CD4-positive, alpha-beta T cell treated with Interleukin-6 at 100 ng/mL for 8 hours (primary cell): ENCODE results near the gene ZNF845.
"Not testable (repeated sequence)": the region's sequence is repeated elsewhere in the genome, so short reads cannot be mapped to it uniquely, and the experiment has no call there.

ENCODE experiments used
- DNase-seq: peaks from one replicate; pipeline ENCODE4 v3.0.0-alpha.2; 2020; ENCODE audit warnings: mixed read lengths, low spot score

The ZNF845 gene

DNA sequence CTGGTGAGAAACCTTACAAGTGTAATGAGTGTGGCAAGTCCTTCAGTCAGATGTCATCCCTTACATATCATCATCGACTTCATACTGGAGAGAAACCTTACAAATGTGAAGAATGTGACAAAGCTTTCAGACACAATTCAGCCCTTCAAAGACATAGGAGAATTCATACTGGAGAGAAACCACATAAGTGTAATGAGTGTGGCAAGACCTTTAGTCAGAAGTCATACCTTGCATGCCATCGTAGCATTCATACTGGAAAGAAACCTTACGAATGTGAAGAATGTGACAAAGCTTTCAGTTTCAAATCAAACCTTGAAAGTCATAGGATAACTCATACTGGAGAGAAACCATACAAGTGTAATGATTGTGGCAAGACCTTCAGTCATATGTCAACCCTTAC lies 47.8 kb downstream of the ZNF845 start:
- no peak for DNase-seq

DNA sequence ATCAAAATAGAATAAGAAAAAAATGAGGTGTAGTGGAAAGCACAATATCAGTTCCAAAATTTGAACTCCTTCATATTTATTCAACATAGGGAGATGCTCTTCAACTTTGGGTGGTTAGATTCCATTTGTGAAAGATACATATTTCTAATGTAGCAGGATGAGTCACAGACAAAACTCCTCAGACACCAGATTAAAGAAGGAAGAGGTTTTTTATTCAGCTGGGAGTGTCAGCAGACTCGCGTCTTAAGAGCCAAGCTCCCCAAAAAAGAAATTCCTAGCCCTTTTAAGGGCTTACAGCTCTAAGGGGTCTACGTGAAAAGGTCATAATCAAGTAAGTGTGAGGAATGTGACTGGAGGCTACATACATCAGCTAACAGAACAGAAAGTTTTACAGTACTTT lies 54.6 kb downstream of the ZNF845 start:
- no peak for DNase-seq

DNA sequence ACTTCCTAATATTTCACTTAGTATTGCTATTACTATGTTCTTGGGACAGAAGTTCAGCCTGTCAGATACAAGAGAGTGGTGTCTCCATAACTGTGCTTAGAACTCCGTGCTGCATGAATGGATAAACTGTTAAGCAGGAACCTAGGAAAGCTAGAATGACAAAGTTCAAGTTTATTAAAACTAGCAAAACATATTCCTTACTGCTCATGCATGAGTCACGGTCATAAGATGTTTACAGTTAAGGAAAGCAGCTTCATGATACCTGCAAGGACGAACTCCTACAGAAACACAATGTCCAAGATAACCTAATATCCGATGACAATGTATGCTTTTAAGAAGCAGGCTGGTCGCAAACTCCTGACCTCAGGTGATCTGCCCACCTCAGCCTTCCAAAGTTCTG lies 55.4 kb downstream of the ZNF845 start:
- no peak for DNase-seq

DNA sequence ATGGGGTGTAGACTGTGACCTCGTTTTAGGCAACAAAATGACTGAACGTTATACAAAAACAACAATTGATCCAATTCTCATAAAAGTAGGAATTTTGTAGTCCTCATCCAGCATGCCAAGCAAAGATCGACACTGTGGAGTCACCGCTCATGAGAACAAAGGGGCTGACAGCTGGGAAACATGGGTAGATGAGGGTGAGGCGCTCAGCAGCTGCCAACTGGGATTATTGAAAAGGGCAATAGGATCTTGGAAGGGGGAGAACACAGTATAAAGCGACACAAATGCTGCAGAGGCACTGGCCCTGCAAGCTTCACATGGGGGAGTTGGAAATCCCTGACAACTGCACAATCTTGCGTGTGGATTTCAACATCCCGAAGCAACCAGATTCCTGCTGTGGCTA lies 56.0 kb downstream of the ZNF845 start:
- DNase-seq, result no peak

DNA sequence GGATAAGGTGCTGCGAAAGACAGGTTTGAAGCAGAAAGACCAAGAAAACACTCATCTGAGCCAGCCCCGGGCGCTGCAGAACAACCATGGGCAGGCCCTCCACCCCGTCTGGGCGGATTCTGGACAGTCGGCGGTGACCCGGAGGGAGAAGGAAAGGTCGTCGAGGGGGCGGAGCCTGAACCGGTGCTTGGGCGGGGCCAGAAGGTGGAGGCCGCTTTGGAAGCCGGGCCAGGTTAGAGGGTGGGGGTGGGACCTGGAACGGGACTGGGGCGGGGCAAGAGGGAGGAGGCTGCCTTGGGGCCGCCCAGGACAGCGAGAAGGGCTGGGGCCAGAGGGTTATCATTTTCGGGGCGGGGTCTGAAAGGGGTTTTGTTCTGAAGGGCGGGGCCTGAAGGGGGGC lies 56.4 kb downstream of the ZNF845 start:
- DNase-seq, result no peak

DNA sequence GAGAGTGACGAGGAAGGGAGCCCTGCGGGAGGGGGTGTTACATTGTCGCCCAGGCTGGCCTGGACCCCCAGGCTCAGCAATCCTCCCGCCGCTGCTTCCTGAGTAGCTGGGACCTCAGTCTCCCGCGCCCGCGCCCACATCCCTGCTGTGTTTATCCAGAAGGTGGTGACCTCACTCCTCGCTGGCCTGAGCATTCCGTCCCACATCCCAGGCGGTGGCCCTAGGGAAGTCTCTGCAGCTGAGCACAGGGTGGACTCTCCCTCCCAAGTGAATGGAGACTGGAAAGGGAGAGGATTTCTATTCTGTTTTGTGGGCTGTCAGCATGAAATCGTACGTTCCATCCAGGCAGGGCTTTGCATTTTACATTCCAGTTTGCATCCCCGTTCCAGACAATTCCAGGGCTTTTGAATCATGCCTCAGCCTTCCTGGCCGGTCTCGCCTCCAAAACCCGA lies 61.0 kb downstream of the ZNF845 start:
- peak; percentile 0 for DNase-seq

DNA sequence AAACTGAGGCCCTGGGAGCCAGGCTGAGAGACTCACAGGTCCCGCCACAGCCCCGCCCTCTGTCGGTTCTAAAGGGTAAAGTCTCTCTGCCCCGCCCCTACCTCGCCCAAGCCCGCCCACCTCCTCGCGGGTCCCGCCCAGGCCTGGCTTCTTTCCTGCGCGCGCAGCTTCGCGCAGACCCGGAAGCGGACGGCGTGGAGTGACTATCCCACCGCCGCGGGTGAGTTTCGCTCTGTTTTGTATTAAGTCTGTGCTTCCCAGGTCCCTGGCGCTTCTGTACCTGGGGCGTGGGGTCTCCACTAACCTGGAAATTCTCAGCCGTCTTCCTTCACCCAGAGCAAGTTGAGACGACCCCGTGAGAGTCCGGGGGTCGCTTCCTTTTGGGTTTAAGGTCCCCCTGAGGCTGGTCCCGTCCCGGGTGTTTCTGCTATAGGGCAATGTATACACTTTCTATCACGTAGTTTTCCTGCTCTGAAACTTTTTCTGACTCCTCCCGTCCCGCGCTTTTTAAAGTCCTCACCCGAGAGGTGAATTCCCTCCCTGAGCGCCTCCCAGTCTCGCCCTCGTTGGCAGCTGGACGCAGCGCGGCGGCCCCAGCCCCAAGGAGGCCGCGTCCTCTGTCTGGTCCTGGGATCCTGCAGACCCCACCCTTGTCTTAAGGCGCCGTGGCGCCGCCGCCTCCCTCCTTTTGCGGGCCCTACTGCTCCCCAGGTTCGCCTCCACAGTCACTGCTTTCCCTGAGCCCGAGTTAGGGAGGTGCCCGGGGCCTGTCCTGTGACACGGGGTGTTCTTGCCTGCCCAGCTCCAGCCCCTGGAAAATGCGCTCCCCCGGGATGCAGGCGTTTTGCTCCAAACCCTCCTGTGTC lies 61.7 kb downstream of the ZNF845 start, which contains the start of gene ZNF765:
Gene ZNF765, plus strand, starts transcription at position 176 of the 866 bp plus-strand sequence. CDS start 2,867 bp downstream, outside the sequence.
- DNase-seq, result peak; percentile 94

DNA sequence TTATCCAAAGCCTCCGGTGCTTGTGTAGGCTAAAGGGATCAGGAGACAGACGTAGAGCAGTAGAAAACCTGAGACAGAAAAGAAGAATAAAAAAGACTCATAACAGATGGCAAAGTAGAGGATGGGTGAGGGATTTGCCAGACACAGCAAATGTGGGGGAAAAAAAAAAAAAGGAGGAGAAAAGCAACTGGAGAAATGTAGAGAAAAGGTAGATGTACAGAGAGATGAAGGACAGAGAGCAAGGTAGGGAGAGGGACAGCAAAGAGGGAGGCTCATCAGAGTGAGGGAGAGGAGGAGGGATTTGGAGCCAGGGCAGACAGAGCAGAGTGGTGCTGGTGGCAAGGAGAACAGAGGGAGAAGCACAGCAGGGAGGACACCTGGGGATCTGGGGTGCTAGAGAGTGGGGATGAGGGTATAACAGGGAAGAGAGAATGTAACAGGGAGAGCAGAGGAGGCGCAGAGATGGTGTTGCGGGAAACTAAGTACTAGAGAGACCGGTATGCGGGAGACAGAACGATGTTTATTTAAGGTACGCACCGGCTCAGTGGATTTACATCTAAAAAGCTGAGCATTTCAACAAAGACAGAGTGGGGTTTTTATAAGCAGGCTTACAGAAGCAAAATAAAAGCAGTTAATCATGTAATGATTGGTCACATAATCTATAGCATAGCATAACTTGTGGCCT lies 62.4 kb downstream of the ZNF845 start:
- DNase-seq, result not testable (repeated sequence)

DNA sequence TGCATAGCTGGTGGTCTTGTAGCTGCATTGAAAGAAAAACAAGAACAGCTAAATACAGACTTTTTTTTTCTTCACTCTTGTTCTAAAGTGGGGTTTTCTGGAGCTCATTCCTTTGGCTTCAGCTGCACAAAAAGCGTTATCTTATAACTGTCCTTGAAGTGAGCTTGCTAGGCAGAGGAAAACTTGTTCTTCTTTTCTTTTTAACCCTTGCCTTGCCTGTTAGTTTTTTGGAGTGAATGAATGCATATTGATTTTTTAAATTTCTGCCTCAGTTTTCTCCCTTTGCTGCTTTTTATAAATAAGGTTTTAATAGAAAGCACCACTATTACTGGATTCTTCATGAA lies 62.9 kb downstream of the ZNF845 start:
- no peak for DNase-seq

DNA sequence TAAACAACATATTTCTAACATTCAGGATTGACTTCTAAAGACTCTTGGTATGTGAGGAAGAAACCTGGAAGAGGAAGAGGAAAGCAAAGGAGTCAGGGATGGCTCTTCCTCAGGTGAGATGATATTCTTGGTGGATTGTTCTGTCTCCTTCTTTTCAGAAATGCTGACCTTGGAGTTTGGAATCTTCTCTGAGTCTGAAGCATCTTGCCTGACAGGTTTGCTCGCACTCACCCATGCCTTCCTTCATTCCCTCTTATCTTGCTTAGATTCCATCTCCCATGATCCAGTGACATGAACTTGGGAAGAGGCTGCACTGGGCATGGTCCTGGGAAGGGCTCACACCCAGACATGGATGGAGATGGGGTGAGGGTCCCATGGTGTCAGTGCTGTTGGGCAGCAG lies 64.4 kb downstream of the ZNF845 start:
- not testable (repeated sequence) for DNase-seq
